Right renal cortex interstitium (tissue), 3 donors: ENCODE results near the gene NLRP8. TPM values are rescaled to one million over a fixed set of nuclear protein-coding genes. Genes with fewer than 3 reads are reported as not detected.
"Not testable (repeated sequence)": the region's sequence is repeated elsewhere in the genome, so short reads cannot be mapped to it uniquely, and the experiment has no call there.

Source experiments
- DNase-seq, 3 donors: peaks; one replicate each; pipeline ENCODE4 v3.0.0-alpha.2; 2013; ENCODE audit warnings: low read depth in 3 of 3, low spot score in 2 of 3
- polyA plus RNA-seq, 3 donors: library from polyadenylated mRNA; unstranded; fragments of 120-200 nt; gene quantifications; one replicate each; pipeline ENCODE4 v1.2.1, GENCODE V29; 2013; ENCODE audit not compliant: insufficient read length in 3 of 3

NLRP8 gene
- polyA plus RNA-seq, 3 donors = not detected

- DNase-seq = no peak
Observed at GRCh38 chr19:55962186-55962585, 14.6 kb downstream of the NLRP8 start.

GRCh38 chr19:55973982-55974381 is 26.4 kb downstream of the NLRP8 start:
- DNase-seq = no peak

GRCh38 chr19:55980415-55980814 is 32.8 kb downstream of the NLRP8 start:
- no peak for DNase-seq

- no peak for DNase-seq
Observed at GRCh38 chr19:55985254-55985653, 37.6 kb downstream of the NLRP8 start.

- no peak for DNase-seq
Observed at GRCh38 chr19:55986487-55986886, 38.9 kb downstream of the NLRP8 start, which contains the start of gene NLRP5. Gene NLRP5, plus strand, starts transcription at chr19:55986775.

- no peak for DNase-seq
Observed at GRCh38 chr19:55990831-55991230, 43.2 kb downstream of the NLRP8 start.

- no peak for DNase-seq
Observed at GRCh38 chr19:55993492-55993891, 45.9 kb downstream of the NLRP8 start.

GRCh38 chr19:56014765-56015164 is 67.1 kb downstream of the NLRP8 start:
- no peak for DNase-seq

GRCh38 chr19:56015756-56016155 is 68.1 kb downstream of the NLRP8 start:
- DNase-seq = no peak

- not testable (repeated sequence) for DNase-seq
Observed at GRCh38 chr19:56019325-56019724, 71.7 kb downstream of the NLRP8 start.

- not testable (repeated sequence) for DNase-seq
Observed at GRCh38 chr19:56020355-56020975, 72.8 kb downstream of the NLRP8 start.

GRCh38 chr19:56026769-56027168 is 79.1 kb downstream of the NLRP8 start:
- DNase-seq = no peak

Other genes with a start within 250 kb of the NLRP8 start
- under 1 TPM in 1 of 3 donors, not detected in 2; 0.07 TPM for gene NLRP9, start 209.4 kb upstream of the NLRP8 start, polyA plus RNA-seq
- not detected for gene RFPL4A, start 188.7 kb upstream of the NLRP8 start, polyA plus RNA-seq
- under 1 TPM in 1 of 3 donors, not detected in 2; 0.24 TPM for gene RFPL4AL1, start 178.7 kb upstream of the NLRP8 start, polyA plus RNA-seq
- gene NLRP11, start 115.8 kb upstream of the NLRP8 start, polyA plus RNA-seq = under 1 TPM; 0.13 to 0.19 (median 0.15) TPM
- not detected for gene NLRP4, start 111.3 kb upstream of the NLRP8 start, polyA plus RNA-seq
- gene NLRP13, start 15.5 kb upstream of the NLRP8 start, polyA plus RNA-seq = not detected
- gene NLRP5, start 38.9 kb downstream of the NLRP8 start, polyA plus RNA-seq = not detected
- 10 to 100 TPM in 2 of 3 donors, 1 to 10 TPM in 1; 9.0 to 12.0 (median 11.1) TPM for gene ZNF787, start 173.5 kb downstream of the NLRP8 start, polyA plus RNA-seq
- 10 to 100 TPM; 19.6 to 23.6 (median 22.3) TPM for gene ZNF444, start 193.5 kb downstream of the NLRP8 start, polyA plus RNA-seq
- not detected for gene GALP, start 228.2 kb downstream of the NLRP8 start, polyA plus RNA-seq
- not detected for gene ZSCAN5B, start 250.0 kb downstream of the NLRP8 start, polyA plus RNA-seq